ENCODE data around the gene HAPLN2. TPM values are rescaled to one million over a fixed set of nuclear protein-coding genes. Genes with fewer than 3 reads are reported as not detected.

HAPLN2 gene
- total and polyA plus RNA-seq, 2 of the 4 experiments (the other 2 are of a cell fraction): not detected

- POLR2A ChIA-PET (ENCODE audit: unreplicated experiment): no interaction called here
- intact Hi-C loops (cut with micrococcal nuclease): no loop called here
Observed at GRCh38 chr1:156615946-156616345, 3.3 kb upstream of the HAPLN2 start.

More at GRCh38 chr1:156615946-156616345, 3.3 kb upstream of the HAPLN2 start:
- dilution Hi-C loops (cut with HindIII; ENCODE audit: low sequenced_read_pairs, unreplicated experiment): no loop called here
- no peak overlapping the region for H3K4ac ChIP-seq (ENCODE audit: low read depth, low read length)
- H3K14ac ChIP-seq (replicated peaks; ENCODE audit: low read depth, low read length): no peak overlapping the region
- no peak overlapping the region for H3K9ac ChIP-seq (ENCODE audit: low read depth, low read length)
- H3K9me3 ChIP-seq (ENCODE audit: control insufficient read depth, insufficient read depth, low read length): no peaks in the 10 kb centered on the region
- H4K8ac ChIP-seq (ENCODE audit: low read depth in 2 of 2, low read length in 2 of 2): no peak overlapping the region
- no peaks in the 10 kb centered on the region for H4K20me1 ChIP-seq (ENCODE audit: insufficient read depth, low read length)
- peaks cover 59% of the 10 kb centered on the region for H3K27me3 ChIP-seq (ENCODE audit: control insufficient read depth, insufficient read depth, low read length)
- CTCF ChIA-PET: no interaction called here
- no CpG with 5 or more reads among the region's 4 CpGs for WGBS, 2 experiments (ENCODE audit: extremely low coverage in 2 of 2, insufficient read length in 1 of 2)
- H3K56ac ChIP-seq (ENCODE audit: extremely low read depth, insufficient read depth, low read length): no peak overlapping the region
- H2AK5ac ChIP-seq (ENCODE audit: low read depth, low read length): no peak overlapping the region
- H3K23ac ChIP-seq (ENCODE audit: low read depth, low read length): peak overlapping the region; percentile 45
- DNase-seq: no peak
- no peak overlapping the region for H2BK20ac ChIP-seq (ENCODE audit: low read depth, low read length)
- peaks cover 4% of the 10 kb centered on the region; the same call in 1 of the 2 replicates for H3K4me1 ChIP-seq (ENCODE audit: control insufficient read depth, insufficient read depth, low read length)
- no TSS peak for BruUV-seq (replicated peaks)
- no peaks in the 10 kb centered on the region for H3K9me1 ChIP-seq (ENCODE audit: insufficient read depth, low read length)
- no peak overlapping the region for H3K27ac ChIP-seq (ENCODE audit: insufficient read depth, low read length)
- H4K91ac ChIP-seq (ENCODE audit: insufficient read depth, low read depth, low read length): no peak overlapping the region
- H2BK120ac ChIP-seq (ENCODE audit: low read depth, low read length): no peak overlapping the region
- in situ Hi-C loops (cut with MboI; ENCODE audit: low sequenced_read_pairs): no loop called here
- no peak overlapping the region for H4K5ac ChIP-seq (ENCODE audit: low read depth, low read length)
- no peaks in the 10 kb centered on the region for H3K79me1 ChIP-seq (ENCODE audit: low read depth in 1 of 2, low read length in 2 of 2)
- no peak overlapping the region for H2BK5ac ChIP-seq (ENCODE audit: low read depth, low read length, poor library complexity, severe bottlenecking)
- no peaks in the 10 kb centered on the region for H3K36me3 ChIP-seq (ENCODE audit: control insufficient read depth, insufficient read depth, low read length)
- H2AK9ac ChIP-seq (replicated peaks; ENCODE audit: low read depth, low read length, poor library complexity): no peak overlapping the region
- peak overlapping the region; percentile 12 for H2AFZ ChIP-seq (replicated peaks; ENCODE audit: low read length, poor library complexity)
- H3K18ac ChIP-seq (ENCODE audit: low read depth, low read length): no peak overlapping the region
- no peak for ATAC-seq (ENCODE audit: low read depth)
- no peak overlapping the region for H3K4me3 ChIP-seq (ENCODE audit: insufficient read depth, low read depth, low read length)
- no peak overlapping the region for H2BK15ac ChIP-seq (ENCODE audit: low read depth, low read length)
- TF ChIP-seq POLR2A (IDR thresholded peaks at IDR 0.05; ENCODE audit: low read depth, low read length): no peak
- TF ChIP-seq MXI1 (IDR thresholded peaks at IDR 0.05; ENCODE audit: borderline replicate concordance, low read depth, low read length): no peak
- TF ChIP-seq RAD21 (IDR thresholded peaks at IDR 0.05; ENCODE audit: low read length): no peak
- TF ChIP-seq CTCF (conservative IDR thresholded peaks at IDR 0.05; ENCODE audit: low read depth, low read length): no peak
- TF ChIP-seq MAZ (IDR thresholded peaks at IDR 0.05; ENCODE audit: borderline replicate concordance, low read depth, low read length): no peak
- TF ChIP-seq, protein P1, sequence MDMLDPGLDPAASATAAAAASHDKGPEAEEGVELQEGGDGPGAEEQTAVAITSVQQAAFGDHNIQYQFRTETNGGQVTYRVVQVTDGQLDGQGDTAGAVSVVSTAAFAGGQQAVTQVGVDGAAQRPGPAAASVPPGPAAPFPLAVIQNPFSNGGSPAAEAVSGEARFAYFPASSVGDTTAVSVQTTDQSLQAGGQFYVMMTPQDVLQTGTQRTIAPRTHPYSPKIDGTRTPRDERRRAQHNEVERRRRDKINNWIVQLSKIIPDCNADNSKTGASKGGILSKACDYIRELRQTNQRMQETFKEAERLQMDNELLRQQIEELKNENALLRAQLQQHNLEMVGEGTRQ (IDR thresholded peaks at IDR 0.05; ENCODE audit: low read depth, low read length): no peak
- no peak for TF ChIP-seq RFX5 (IDR thresholded peaks at IDR 0.05; ENCODE audit: low read depth, low read length)
- no peak for TF ChIP-seq MAFK (IDR thresholded peaks at IDR 0.05; ENCODE audit: low read depth, low read length)
- no peak for TF ChIP-seq SMC3 (IDR thresholded peaks at IDR 0.05; ENCODE audit: low read depth, low read length)
- no peak for TF ChIP-seq FOS (IDR thresholded peaks at IDR 0.05; ENCODE audit: low read depth, low read length)
- TF ChIP-seq CHD1 (IDR thresholded peaks at IDR 0.05; ENCODE audit: low read depth, low read length): no peak
- no peak for TF ChIP-seq NFE2L2 (IDR thresholded peaks at IDR 0.05; ENCODE audit: low read depth, low read length)
- no peak for TF ChIP-seq BHLHE40 (IDR thresholded peaks at IDR 0.05; ENCODE audit: low read depth, low read length)
- TF ChIP-seq RCOR1 (IDR thresholded peaks at IDR 0.05; ENCODE audit: insufficient replicate concordance, low read length): no peak
- TF ChIP-seq, protein P2, sequence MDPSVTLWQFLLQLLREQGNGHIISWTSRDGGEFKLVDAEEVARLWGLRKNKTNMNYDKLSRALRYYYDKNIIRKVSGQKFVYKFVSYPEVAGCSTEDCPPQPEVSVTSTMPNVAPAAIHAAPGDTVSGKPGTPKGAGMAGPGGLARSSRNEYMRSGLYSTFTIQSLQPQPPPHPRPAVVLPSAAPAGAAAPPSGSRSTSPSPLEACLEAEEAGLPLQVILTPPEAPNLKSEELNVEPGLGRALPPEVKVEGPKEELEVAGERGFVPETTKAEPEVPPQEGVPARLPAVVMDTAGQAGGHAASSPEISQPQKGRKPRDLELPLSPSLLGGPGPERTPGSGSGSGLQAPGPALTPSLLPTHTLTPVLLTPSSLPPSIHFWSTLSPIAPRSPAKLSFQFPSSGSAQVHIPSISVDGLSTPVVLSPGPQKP (IDR thresholded peaks at IDR 0.05; ENCODE audit: borderline replicate concordance, low read depth, low read length): no peak
- TF ChIP-seq CEBPB (IDR thresholded peaks at IDR 0.05; ENCODE audit: low read depth, low read length): no peak
- peak overlapping the region; percentile 44; the same call in 1 of the 2 replicates for H3K4me2 ChIP-seq (ENCODE audit: low read depth, low read length)

Data from IMR-90 (cell line).